Body of pancreas (tissue), 4 donors: ENCODE data around the gene RBMS3. TPM values are rescaled to one million over a fixed set of nuclear protein-coding genes. Genes with fewer than 3 reads are reported as not detected.

Experiments
- ATAC-seq: fragments of 150-250 bp; one replicate; pipeline ENCODE4 v1.9.1; 2016
- DNase-seq, 4 donors: peaks; one replicate each; pipeline ENCODE4 v3.0.0-alpha.2; 2019
- H3K27ac ChIP-seq, 4 donors: fragments of 200-600 bp; sonication (generic); 1 replicate in 3 of 4; 2 replicates in 1 of 4; pipeline versions ENCODE4 v1.5.1 to v1.6.1; 2016 to 2019; ENCODE audit warnings: mild to moderate bottlenecking in 1 of 4, mixed read lengths in 1 of 4, moderate library complexity in 1 of 4
- H3K27me3 ChIP-seq, 2 donors: fragments of 200-600 bp; sonication (generic); one replicate each; pipeline ENCODE4 v1.6.0; 2016; ENCODE audit warnings: mild to moderate bottlenecking in 1 of 2
- H3K36me3 ChIP-seq, 2 donors: fragments of 200-600 bp; sonication (generic); replicated peaks in 1 of 2; 2 replicates each; pipeline ENCODE4 v1.5.1; 2016; ENCODE audit warnings: low read depth in 2 of 2; ENCODE audit not compliant: insufficient read depth in 1 of 2
- H3K4me1 ChIP-seq: fragments of 200-600 bp; sonication (generic); one replicate; pipeline ENCODE4 v1.6.0; 2016
- H3K4me3 ChIP-seq, 2 donors: fragments of 200-600 bp; sonication (generic); 1 replicate in 1 of 2; 2 replicates in 1 of 2; pipeline ENCODE4 v1.5.1; 2016 to 2019
- H3K9me3 ChIP-seq, 3 donors: fragments of 200-600 bp; sonication (generic); 1 replicate in 2 of 3; 2 replicates in 1 of 3; pipeline ENCODE4 v1.5.1; 2016
- POLR2A ChIP-seq, 3 donors: fragments of 450-650 bp; IDR thresholded peaks; one replicate each; pipeline ENCODE4 v1.6.1; 2016; ENCODE audit warnings: antibody characterized with exemption in 3 of 3, mild to moderate bottlenecking in 2 of 3
- intact Hi-C: fragments of 100-400 bp; cut with DNase I; formaldehyde crosslinking; loops from one replicate; pipeline ENCODE4 v1.15.1; 2023
- small RNA-seq: library from RNA; depleted of rRNA; stranded (forward); fragments of <200 nt; gene quantifications from one replicate; pipeline ENCODE3, GENCODE V24; 2016
- total RNA-seq, 2 donors: library from RNA; depleted of rRNA; stranded (reverse); fragments of >200 nt; gene quantifications; one replicate each; pipeline ENCODE4 v1.1.0, GENCODE V29; 2016
- TF ChIP-seq, protein P1 (sequence below), 7 experiments: fragments of 450-650 bp in 4 of 7; fragments of 200-600 bp in 3 of 7; sonication (generic) in 3 of 7; IDR thresholded peaks; one replicate each; pipeline ENCODE4 v1.5.1; 2016 to 2019; ENCODE audit warnings: antibody characterized with exemption in 7 of 7

RBMS3 gene
- total RNA-seq, 2 donors from 2014 or later = 17.4 to 29.7 TPM

DNA sequence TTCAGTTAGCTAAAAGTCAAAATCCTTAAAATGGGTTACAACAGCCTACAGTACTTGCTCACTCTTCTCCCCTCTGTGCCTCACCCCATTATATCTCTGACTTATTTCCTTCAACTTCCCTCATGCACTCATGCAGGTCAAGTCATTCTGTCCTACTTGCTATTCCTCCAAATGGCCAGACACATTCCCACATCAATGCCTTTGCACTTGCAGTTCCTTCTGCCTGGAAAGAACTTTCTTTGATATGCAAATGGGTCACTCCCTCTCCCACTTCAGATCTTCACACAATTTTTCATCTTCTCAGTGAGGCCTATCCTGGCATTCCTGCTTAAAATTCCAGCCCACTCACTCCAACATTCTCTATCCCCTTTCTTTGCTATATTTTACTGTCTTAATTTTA, 778.4 kb downstream of the RBMS3 start:
- DNase-seq = no peak
- no peaks in the 10 kb centered on the region for H3K27me3 ChIP-seq
- no peaks in the 10 kb centered on the region for H3K4me1 ChIP-seq
- no peak for ATAC-seq
- intact Hi-C loops = no loop called here
- H3K36me3 ChIP-seq = no peaks in the 10 kb centered on the region
- no peak overlapping the region for H3K4me3 ChIP-seq
- H3K9me3 ChIP-seq = no peaks in the 10 kb centered on the region
- H3K27ac ChIP-seq = no peak overlapping the region
- no peak for TF ChIP-seq POLR2A (IDR thresholded peaks at IDR 0.05)
- TF ChIP-seq, protein P1, sequence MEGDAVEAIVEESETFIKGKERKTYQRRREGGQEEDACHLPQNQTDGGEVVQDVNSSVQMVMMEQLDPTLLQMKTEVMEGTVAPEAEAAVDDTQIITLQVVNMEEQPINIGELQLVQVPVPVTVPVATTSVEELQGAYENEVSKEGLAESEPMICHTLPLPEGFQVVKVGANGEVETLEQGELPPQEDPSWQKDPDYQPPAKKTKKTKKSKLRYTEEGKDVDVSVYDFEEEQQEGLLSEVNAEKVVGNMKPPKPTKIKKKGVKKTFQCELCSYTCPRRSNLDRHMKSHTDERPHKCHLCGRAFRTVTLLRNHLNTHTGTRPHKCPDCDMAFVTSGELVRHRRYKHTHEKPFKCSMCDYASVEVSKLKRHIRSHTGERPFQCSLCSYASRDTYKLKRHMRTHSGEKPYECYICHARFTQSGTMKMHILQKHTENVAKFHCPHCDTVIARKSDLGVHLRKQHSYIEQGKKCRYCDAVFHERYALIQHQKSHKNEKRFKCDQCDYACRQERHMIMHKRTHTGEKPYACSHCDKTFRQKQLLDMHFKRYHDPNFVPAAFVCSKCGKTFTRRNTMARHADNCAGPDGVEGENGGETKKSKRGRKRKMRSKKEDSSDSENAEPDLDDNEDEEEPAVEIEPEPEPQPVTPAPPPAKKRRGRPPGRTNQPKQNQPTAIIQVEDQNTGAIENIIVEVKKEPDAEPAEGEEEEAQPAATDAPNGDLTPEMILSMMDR (IDR thresholded peaks at IDR 0.05) = no peak

Small RNAs within 50 kb of the gene (small RNA-seq; reads per million reads assigned to genes)
- not detected for gene MTND4LP9
